ENCODE results near the gene TGM6. TPM values are rescaled to one million over a fixed set of nuclear protein-coding genes. Genes with fewer than 3 reads are reported as not detected.
"Not testable (repeated sequence)": the region's sequence is repeated elsewhere in the genome, so short reads cannot be mapped to it uniquely, and the experiment has no call there.

The TGM6 gene
- total RNA-seq, 1 donor from 2014 or later: not detected

DNA sequence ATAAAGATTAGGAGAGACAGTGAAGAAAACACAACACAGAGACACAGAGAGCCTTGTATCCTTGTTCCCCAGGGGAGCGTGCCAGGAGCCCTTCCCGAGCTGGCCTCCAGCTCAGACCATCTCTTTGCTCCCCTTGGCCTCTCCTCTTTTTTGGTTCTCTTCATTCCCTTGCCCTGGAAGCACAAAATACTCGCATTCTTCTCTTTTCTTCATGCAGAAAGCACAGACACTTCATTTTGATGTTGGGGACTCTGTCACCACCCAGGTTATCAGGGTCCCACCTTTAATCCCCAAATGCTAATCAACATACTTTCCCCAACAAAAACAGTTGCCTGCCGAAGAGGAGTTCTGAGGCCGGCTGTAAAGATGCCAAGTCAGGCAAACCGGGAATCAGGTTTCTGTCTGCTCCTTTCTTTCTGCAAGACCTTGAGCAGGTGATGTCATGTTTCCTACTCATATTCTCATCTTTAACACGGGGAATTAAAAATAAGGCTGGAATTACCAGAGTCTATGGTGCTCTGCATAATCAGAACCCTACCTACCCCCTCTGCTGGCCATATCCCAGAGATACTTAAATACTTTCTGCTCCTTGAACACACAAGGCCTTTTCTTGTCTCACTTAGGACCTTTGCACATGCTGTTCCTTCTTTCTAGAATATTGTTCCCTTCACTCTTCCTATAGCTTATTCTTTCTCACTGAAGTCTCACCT, 21.7 kb downstream of the TGM6 start:
- H3K4me1 ChIP-seq (ENCODE audit: control insufficient read depth in 3 of 3, insufficient read depth in 3 of 3, low read length in 3 of 3): no peaks in the 10 kb centered on the region
- no peak overlapping the region for H3K4me3 ChIP-seq (ENCODE audit: low read length in 3 of 3)
- H3K27ac ChIP-seq (ENCODE audit: low read depth, low read length): no peak overlapping the region
- H3K27me3 ChIP-seq (ENCODE audit: control insufficient read depth in 3 of 3, insufficient read depth in 3 of 3, low read length in 3 of 3): peaks cover 0 to 8% (median 2%) of the 10 kb centered on the region in 3 donors
- H3K9ac ChIP-seq (ENCODE audit: low read depth in 1 of 3, low read length in 3 of 3): no peak overlapping the region
- H3K9me3 ChIP-seq (ENCODE audit: control insufficient read depth in 3 of 3, low read length in 3 of 3): peaks cover 6 to 11% (median 8%) of the 10 kb centered on the region in 3 donors
- H3K36me3 ChIP-seq (ENCODE audit: control insufficient read depth in 3 of 3, insufficient read depth in 3 of 3, low read length in 3 of 3): no peaks in the 10 kb centered on the region

DNA sequence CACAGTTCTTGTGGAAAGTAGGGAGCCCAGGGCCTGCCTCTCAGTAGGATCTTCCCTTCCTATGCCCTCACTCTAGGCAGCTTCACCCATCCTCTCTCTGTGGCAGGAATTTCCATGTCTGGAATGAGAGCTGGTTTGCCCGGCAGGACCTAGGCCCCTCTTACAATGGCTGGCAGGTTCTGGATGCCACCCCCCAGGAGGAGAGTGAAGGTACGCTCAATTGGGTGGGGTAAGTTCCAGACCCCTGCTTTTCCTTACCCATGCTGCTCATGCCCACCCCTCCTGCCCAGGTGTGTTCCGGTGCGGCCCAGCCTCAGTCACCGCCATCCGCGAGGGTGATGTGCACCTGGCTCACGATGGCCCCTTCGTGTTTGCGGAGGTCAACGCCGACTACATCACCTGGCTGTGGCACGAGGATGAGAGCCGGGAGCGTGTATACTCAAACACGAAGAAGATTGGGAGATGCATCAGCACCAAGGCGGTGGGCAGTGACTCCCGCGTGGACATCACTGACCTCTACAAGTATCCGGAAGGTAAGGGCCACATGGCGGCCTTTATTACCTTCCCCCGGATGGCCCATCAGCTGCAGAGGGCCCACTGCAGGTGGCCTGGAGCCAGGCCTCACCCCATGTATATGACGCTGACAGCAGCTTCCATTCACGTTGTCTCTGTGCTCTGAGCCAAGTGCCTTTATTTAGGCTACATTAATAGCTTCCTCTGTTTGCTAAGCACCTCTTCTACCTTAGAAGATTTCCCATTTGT, 22.8 kb downstream of the TGM6 start:
- peaks cover 5 to 8% (median 6%) of the 10 kb centered on the region in 3 donors for H3K9me3 ChIP-seq (ENCODE audit: control insufficient read depth in 3 of 3, low read length in 3 of 3)
- H3K4me1 ChIP-seq (ENCODE audit: control insufficient read depth in 3 of 3, insufficient read depth in 3 of 3, low read length in 3 of 3): no peaks in the 10 kb centered on the region
- H3K36me3 ChIP-seq (ENCODE audit: control insufficient read depth in 3 of 3, insufficient read depth in 3 of 3, low read length in 3 of 3): no peaks in the 10 kb centered on the region
- H3K27me3 ChIP-seq (ENCODE audit: control insufficient read depth in 3 of 3, insufficient read depth in 3 of 3, low read length in 3 of 3): peaks cover 0 to 8% (median 4%) of the 10 kb centered on the region in 3 donors
- H3K27ac ChIP-seq (ENCODE audit: low read depth, low read length): no peak overlapping the region
- H3K4me3 ChIP-seq (ENCODE audit: low read length in 3 of 3): no peak overlapping the region
- no peak overlapping the region for H3K9ac ChIP-seq (ENCODE audit: low read depth in 1 of 3, low read length in 3 of 3)

DNA sequence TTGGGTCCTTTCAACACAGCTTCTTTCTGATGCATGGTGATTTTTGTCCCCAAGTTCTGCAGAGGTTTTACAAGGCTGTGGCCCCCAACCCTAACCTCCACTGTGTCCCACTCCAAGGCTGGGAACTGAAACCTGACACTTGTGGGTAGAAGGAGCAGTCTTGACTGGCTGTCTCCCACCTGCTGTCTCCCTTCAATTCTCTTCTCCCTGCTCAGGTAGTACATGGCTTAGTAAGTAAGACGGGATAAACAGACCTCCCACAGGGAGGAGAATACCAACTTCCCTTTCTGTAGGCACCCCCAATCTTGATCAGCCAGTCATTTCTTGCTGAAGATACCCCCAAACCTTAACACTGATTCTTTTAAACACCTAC, 25.0 kb downstream of the TGM6 start:
- H3K9ac ChIP-seq (ENCODE audit: low read depth in 1 of 3, low read length in 3 of 3): no peak overlapping the region
- no peaks in the 10 kb centered on the region for H3K4me1 ChIP-seq (ENCODE audit: control insufficient read depth in 3 of 3, insufficient read depth in 3 of 3, low read length in 3 of 3)
- H3K27ac ChIP-seq (ENCODE audit: low read depth, low read length): no peak overlapping the region
- H3K9me3 ChIP-seq (ENCODE audit: control insufficient read depth in 3 of 3, low read length in 3 of 3): peaks cover 0 to 8% (median 6%) of the 10 kb centered on the region in 3 donors
- no peaks in the 10 kb centered on the region for H3K36me3 ChIP-seq (ENCODE audit: control insufficient read depth in 3 of 3, insufficient read depth in 3 of 3, low read length in 3 of 3)
- H3K4me3 ChIP-seq (ENCODE audit: low read length in 3 of 3): no peak overlapping the region
- peaks cover 0 to 8% (median 2%) of the 10 kb centered on the region in 3 donors for H3K27me3 ChIP-seq (ENCODE audit: control insufficient read depth in 3 of 3, insufficient read depth in 3 of 3, low read length in 3 of 3)

DNA sequence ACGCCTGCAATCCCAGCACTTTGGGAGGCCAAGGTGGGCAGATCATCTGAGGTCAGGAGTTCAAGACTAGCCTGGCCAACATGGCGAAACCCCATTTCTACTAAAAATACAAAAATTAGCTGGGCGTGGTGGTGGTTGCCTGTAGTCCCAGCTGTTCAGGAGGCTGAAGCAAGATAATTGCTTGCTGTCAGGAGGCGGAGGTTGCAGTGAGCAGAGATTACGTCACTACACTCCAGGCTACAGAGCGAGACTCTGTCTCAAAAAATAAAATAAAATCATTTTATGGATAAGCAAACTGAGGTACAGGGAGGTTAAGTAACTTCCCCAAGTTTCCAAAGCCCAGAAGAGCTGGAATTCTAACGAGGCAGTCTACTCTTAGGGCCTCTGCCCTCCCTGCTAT, 26.7 kb downstream of the TGM6 start:
- H3K9ac ChIP-seq (ENCODE audit: low read depth in 1 of 3, low read length in 3 of 3); H3K9me3 ChIP-seq (ENCODE audit: control insufficient read depth in 3 of 3, low read length in 3 of 3); H3K4me3 ChIP-seq (ENCODE audit: low read length in 3 of 3); H3K4me1 ChIP-seq (ENCODE audit: control insufficient read depth in 3 of 3, insufficient read depth in 3 of 3, low read length in 3 of 3); H3K36me3 ChIP-seq (ENCODE audit: control insufficient read depth in 3 of 3, insufficient read depth in 3 of 3, low read length in 3 of 3); H3K27me3 ChIP-seq (ENCODE audit: control insufficient read depth in 3 of 3, insufficient read depth in 3 of 3, low read length in 3 of 3); H3K27ac ChIP-seq (ENCODE audit: low read depth, low read length): not testable (repeated sequence)

DNA sequence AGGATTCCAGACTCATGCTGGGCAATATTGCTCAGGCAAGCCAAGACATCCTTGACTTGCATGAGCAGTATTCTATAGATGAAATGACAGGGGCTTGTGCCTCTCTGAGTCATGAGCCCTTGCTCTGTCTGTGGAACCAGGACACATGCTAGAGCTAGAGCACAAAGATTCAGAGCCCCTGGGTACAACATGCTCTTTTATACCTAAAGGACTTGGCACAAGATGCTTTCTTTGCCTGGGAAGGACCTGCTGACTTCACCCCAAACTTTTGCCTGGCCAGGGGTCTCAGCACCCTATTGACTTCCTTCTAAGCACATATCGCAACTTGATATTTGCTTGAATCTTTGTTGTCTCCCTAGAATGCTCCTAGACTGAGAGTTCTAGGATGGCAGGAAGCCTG, 27.4 kb downstream of the TGM6 start:
- Histone ChIP-seq H3K27me3 (ENCODE audit: control insufficient read depth in 3 of 3, insufficient read depth in 3 of 3, low read length in 3 of 3) (peaks cover 0 to 8% (median 5%) of the 10 kb centered on the region in 3 donors), H3K4me3 (ENCODE audit: low read length in 3 of 3) (no peak overlapping the region)

GRCh38 chr20:2416541-2417212, 36.0 kb downstream of the TGM6 start:
- Histone ChIP-seq H3K4me3 (ENCODE audit: low read length in 3 of 3) (no peak overlapping the region), H3K27me3 (ENCODE audit: control insufficient read depth in 3 of 3, insufficient read depth in 3 of 3, low read length in 3 of 3) (peaks cover 0 to 10% (median 0%) of the 10 kb centered on the region in 3 donors), H3K36me3 (ENCODE audit: control insufficient read depth in 3 of 3, insufficient read depth in 3 of 3, low read length in 3 of 3) (no peaks in the 10 kb centered on the region), H3K9ac (ENCODE audit: low read depth in 1 of 3, low read length in 3 of 3) (no peak overlapping the region), H3K4me1 (ENCODE audit: control insufficient read depth in 3 of 3, insufficient read depth in 3 of 3, low read length in 3 of 3) (no peaks in the 10 kb centered on the region), H3K9me3 (ENCODE audit: control insufficient read depth in 3 of 3, low read length in 3 of 3) (no peaks in the 10 kb centered on the region), H3K27ac (ENCODE audit: low read depth, low read length) (no peak overlapping the region)

More for the DNA sequence above, 27.4 kb downstream of the TGM6 start:
- Histone ChIP-seq H3K27ac (ENCODE audit: low read depth, low read length) (no peak overlapping the region), H3K36me3 (ENCODE audit: control insufficient read depth in 3 of 3, insufficient read depth in 3 of 3, low read length in 3 of 3) (no peaks in the 10 kb centered on the region), H3K9me3 (ENCODE audit: control insufficient read depth in 3 of 3, low read length in 3 of 3) (peaks cover 0 to 8% (median 6%) of the 10 kb centered on the region in 3 donors), H3K4me1 (ENCODE audit: control insufficient read depth in 3 of 3, insufficient read depth in 3 of 3, low read length in 3 of 3) (no peaks in the 10 kb centered on the region), H3K9ac (ENCODE audit: low read depth in 1 of 3, low read length in 3 of 3) (no peak overlapping the region)

GRCh38 chr20:2417213-2417541, 36.5 kb downstream of the TGM6 start:
- H3K9ac ChIP-seq (ENCODE audit: low read depth in 1 of 3, low read length in 3 of 3): no peak overlapping the region
- H3K4me3 ChIP-seq (ENCODE audit: low read length in 3 of 3): no peak overlapping the region
- no peaks in the 10 kb centered on the region for H3K4me1 ChIP-seq (ENCODE audit: control insufficient read depth in 3 of 3, insufficient read depth in 3 of 3, low read length in 3 of 3)
- H3K9me3 ChIP-seq (ENCODE audit: control insufficient read depth in 3 of 3, low read length in 3 of 3): no peaks in the 10 kb centered on the region
- no peaks in the 10 kb centered on the region for H3K36me3 ChIP-seq (ENCODE audit: control insufficient read depth in 3 of 3, insufficient read depth in 3 of 3, low read length in 3 of 3)
- no peak overlapping the region for H3K27ac ChIP-seq (ENCODE audit: low read depth, low read length)
- H3K27me3 ChIP-seq (ENCODE audit: control insufficient read depth in 3 of 3, insufficient read depth in 3 of 3, low read length in 3 of 3): peaks cover 0 to 9% (median 0%) of the 10 kb centered on the region in 3 donors

DNA sequence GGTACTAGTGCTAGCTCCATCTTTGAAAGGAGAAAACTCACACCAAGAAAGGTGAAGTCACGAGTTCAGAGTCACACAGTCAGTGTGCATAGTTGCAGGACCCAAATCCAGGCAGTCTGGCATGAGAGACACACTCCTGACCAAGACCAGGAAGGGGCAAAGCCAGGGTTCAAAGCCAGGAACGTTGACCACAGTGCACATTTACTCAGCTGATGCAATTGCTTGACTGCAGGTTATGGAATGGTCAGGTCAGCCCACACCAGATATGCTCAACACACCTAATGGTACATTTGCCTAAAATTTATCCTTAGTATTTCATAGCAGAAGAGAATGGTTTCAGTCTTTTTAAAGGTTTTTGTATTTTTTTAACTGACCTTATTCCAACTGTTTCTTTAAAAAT, 37.7 kb downstream of the TGM6 start:
- no peak overlapping the region for H3K4me3 ChIP-seq (ENCODE audit: low read length in 3 of 3)
- H3K36me3 ChIP-seq (ENCODE audit: control insufficient read depth in 3 of 3, insufficient read depth in 3 of 3, low read length in 3 of 3): no peaks in the 10 kb centered on the region
- H3K27me3 ChIP-seq (ENCODE audit: control insufficient read depth in 3 of 3, insufficient read depth in 3 of 3, low read length in 3 of 3): peaks cover 0 to 8% (median 0%) of the 10 kb centered on the region in 3 donors
- H3K9me3 ChIP-seq (ENCODE audit: control insufficient read depth in 3 of 3, low read length in 3 of 3): no peaks in the 10 kb centered on the region
- H3K27ac ChIP-seq (ENCODE audit: low read depth, low read length): no peak overlapping the region
- no peaks in the 10 kb centered on the region for H3K4me1 ChIP-seq (ENCODE audit: control insufficient read depth in 3 of 3, insufficient read depth in 3 of 3, low read length in 3 of 3)
- no peak overlapping the region for H3K9ac ChIP-seq (ENCODE audit: low read depth in 1 of 3, low read length in 3 of 3)

DNA sequence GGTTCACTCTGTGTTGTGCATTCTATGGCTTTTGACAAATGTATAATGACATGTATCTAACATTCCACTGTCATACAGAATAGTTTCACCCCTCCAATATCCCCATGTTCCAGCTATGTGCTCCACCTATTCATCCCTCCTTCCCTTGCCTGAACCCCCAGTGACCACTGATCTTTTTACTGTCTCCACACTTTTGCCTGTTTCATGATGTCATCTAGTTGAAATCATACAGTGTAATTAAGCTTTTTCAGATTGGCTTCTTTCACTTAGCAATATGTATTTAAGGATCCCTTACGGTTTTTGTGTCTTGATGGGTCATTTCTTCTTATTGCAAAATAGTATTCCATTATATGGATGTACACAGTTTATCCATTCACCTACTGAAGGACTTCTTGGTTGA, 39.8 kb downstream of the TGM6 start:
- Histone ChIP-seq H3K27ac (ENCODE audit: low read depth, low read length) (no peak overlapping the region), H3K4me1 (ENCODE audit: control insufficient read depth in 3 of 3, insufficient read depth in 3 of 3, low read length in 3 of 3) (no peaks in the 10 kb centered on the region), H3K4me3 (ENCODE audit: low read length in 3 of 3) (no peak overlapping the region), H3K27me3 (ENCODE audit: control insufficient read depth in 3 of 3, insufficient read depth in 3 of 3, low read length in 3 of 3) (peaks cover 0 to 5% (median 0%) of the 10 kb centered on the region in 3 donors), H3K9ac (ENCODE audit: low read depth in 1 of 3, low read length in 3 of 3) (no peak overlapping the region), H3K36me3 (ENCODE audit: control insufficient read depth in 3 of 3, insufficient read depth in 3 of 3, low read length in 3 of 3) (no peaks in the 10 kb centered on the region), H3K9me3 (ENCODE audit: control insufficient read depth in 3 of 3, low read length in 3 of 3) (no peaks in the 10 kb centered on the region)

- Histone ChIP-seq H3K4me1 (ENCODE audit: control insufficient read depth in 3 of 3, insufficient read depth in 3 of 3, low read length in 3 of 3) (no peaks in the 10 kb centered on the region), H3K36me3 (ENCODE audit: control insufficient read depth in 3 of 3, insufficient read depth in 3 of 3, low read length in 3 of 3) (no peaks in the 10 kb centered on the region), H3K9ac (ENCODE audit: low read depth in 1 of 3, low read length in 3 of 3) (no peak overlapping the region), H3K9me3 (ENCODE audit: control insufficient read depth in 3 of 3, low read length in 3 of 3) (no peaks in the 10 kb centered on the region), H3K4me3 (ENCODE audit: low read length in 3 of 3) (no peak overlapping the region), H3K27ac (ENCODE audit: low read depth, low read length) (no peak overlapping the region), H3K27me3 (ENCODE audit: control insufficient read depth in 3 of 3, insufficient read depth in 3 of 3, low read length in 3 of 3) (no peaks in the 10 kb centered on the region)
Observed at GRCh38 chr20:2421247-2421646, 40.5 kb downstream of the TGM6 start.

All from skeletal muscle tissue (tissue), 4 donors.